Nephron progenitor cell (in vitro differentiated cells): ENCODE results near the gene CLEC4G.

Source experiments
- DNase-seq: peaks from one replicate; pipeline ENCODE4 v3.0.0; 2021
- H3K27ac Mint-ChIP-seq: 2 replicates; pipeline ENCODE4 v1.8.0; 2021; ENCODE audit warnings: mild to moderate bottlenecking, moderate library complexity, mixed read lengths
- H3K27me3 Mint-ChIP-seq: 2 replicates; pipeline ENCODE4 v1.8.0; 2021; ENCODE audit warnings: mild to moderate bottlenecking, low read depth, mixed read lengths; ENCODE audit not compliant: poor library complexity
- H3K36me3 Mint-ChIP-seq: 2 replicates; pipeline ENCODE4 v1.8.0; 2021; ENCODE audit warnings: low read depth, mixed read lengths
- H3K4me1 Mint-ChIP-seq: 2 replicates; pipeline ENCODE4 v1.8.0; 2021; ENCODE audit warnings: mixed read lengths
- H3K4me3 Mint-ChIP-seq: 2 replicates; pipeline ENCODE4 v1.8.0; 2021; ENCODE audit warnings: mild to moderate bottlenecking, moderate library complexity, mixed read lengths
- H3K9me3 Mint-ChIP-seq: 2 replicates; pipeline ENCODE4 v1.8.0; 2021; ENCODE audit warnings: mild to moderate bottlenecking, moderate library complexity, mixed read lengths
- CTCF ChIP-seq: fragments of 200-600 bp; sonication (generic); IDR thresholded peaks from 2 replicates; pipeline ENCODE4 v1.5.0; 2021; ENCODE audit warnings: antibody characterized with exemption

CLEC4G gene

GRCh38 chr19:7732045-7732444 is at the start of gene CLEC4G:
Gene CLEC4G (minus strand): TSS chr19:7732110. CDS start chr19:7732102, 8 bp downstream.
- Mint-ChIP-seq H3K27me3 (peaks cover 99% of the 10 kb centered on the region), H3K9me3 (peaks cover 4% of the 10 kb centered on the region), H3K4me1 (no peaks in the 10 kb centered on the region), H3K4me3 (no peak within 1 kb of the TSS), H3K27ac (no peak within 1 kb of the TSS), H3K36me3 (no peaks in the 10 kb centered on the region)
- no peak for TF ChIP-seq CTCF
- DNase-seq: no peak

- peaks cover 55% of the 10 kb centered on the region for H3K27me3 Mint-ChIP-seq
- no peak overlapping the region for H3K4me3 Mint-ChIP-seq
- H3K9me3 Mint-ChIP-seq: peaks cover 8% of the 10 kb centered on the region
- no peak overlapping the region for H3K27ac Mint-ChIP-seq
- no peak for DNase-seq
- H3K4me1 Mint-ChIP-seq: peaks cover 12% of the 10 kb centered on the region
- TF ChIP-seq CTCF: no peak
- H3K36me3 Mint-ChIP-seq: no peaks in the 10 kb centered on the region
Measured at GRCh38 chr19:7781157-7781556, 49.2 kb upstream of the CLEC4G start.

- no peak overlapping the region for H3K27ac Mint-ChIP-seq
- no peaks in the 10 kb centered on the region for H3K36me3 Mint-ChIP-seq
- H3K9me3 Mint-ChIP-seq: no peaks in the 10 kb centered on the region
- no peak overlapping the region for H3K4me3 Mint-ChIP-seq
- DNase-seq: no peak
- no peak for TF ChIP-seq CTCF
- peaks cover 12% of the 10 kb centered on the region for H3K4me1 Mint-ChIP-seq
- peaks cover 43% of the 10 kb centered on the region for H3K27me3 Mint-ChIP-seq
Measured at GRCh38 chr19:7779631-7780486, 47.9 kb upstream of the CLEC4G start.

- Mint-ChIP-seq H3K9me3 (no peaks in the 10 kb centered on the region), H3K4me1 (peaks cover 12% of the 10 kb centered on the region), H3K36me3 (no peaks in the 10 kb centered on the region), H3K27ac (no peak overlapping the region), H3K27me3 (peaks cover 34% of the 10 kb centered on the region), H3K4me3 (no peak overlapping the region)
- no peak for TF ChIP-seq CTCF
- no peak for DNase-seq
Measured at GRCh38 chr19:7778081-7778480, 46.2 kb upstream of the CLEC4G start.

- Mint-ChIP-seq H3K9me3 (no peaks in the 10 kb centered on the region), H3K27ac (no peak overlapping the region), H3K4me1 (peaks cover 6% of the 10 kb centered on the region), H3K36me3 (no peaks in the 10 kb centered on the region), H3K27me3 (peaks cover 18% of the 10 kb centered on the region), H3K4me3 (no peak overlapping the region)
- DNase-seq: no peak
- no peak for TF ChIP-seq CTCF
Measured at GRCh38 chr19:7775761-7776160, 43.9 kb upstream of the CLEC4G start.

GRCh38 chr19:7773841-7774240 is 41.9 kb upstream of the CLEC4G start:
- H3K27ac Mint-ChIP-seq: no peak overlapping the region

More at GRCh38 chr19:7773841-7774240, 41.9 kb upstream of the CLEC4G start:
- peaks cover 18% of the 10 kb centered on the region for H3K27me3 Mint-ChIP-seq
- peaks cover 3% of the 10 kb centered on the region for H3K9me3 Mint-ChIP-seq
- no peak overlapping the region for H3K4me3 Mint-ChIP-seq
- peaks cover 6% of the 10 kb centered on the region for H3K4me1 Mint-ChIP-seq
- H3K36me3 Mint-ChIP-seq: no peaks in the 10 kb centered on the region
- no peak for DNase-seq
- no peak for TF ChIP-seq CTCF
